ENCODE measurements around the gene SLC44A3. TPM values are rescaled to one million over a fixed set of nuclear protein-coding genes. Genes with fewer than 3 reads are reported as not detected.

The SLC44A3 gene
- total and polyA plus RNA-seq, 5 donors from 2014 or later: not detected

GRCh38 chr1:94912263-94913184 lies 92.4 kb downstream of the SLC44A3 start:
- DNase-seq (no peak), ATAC-seq (ENCODE audit: low read depth in 2 of 2) (no peak)
- H3K4me1 Mint-ChIP-seq: no peaks in the 10 kb centered on the region
- Histone ChIP-seq H3K4me3 (ENCODE audit: low read depth, low read length) (no peak overlapping the region), H3K4me1 (ENCODE audit: control insufficient read depth, insufficient read depth, low read length, poor library complexity, severe bottlenecking) (no peaks in the 10 kb centered on the region), H3K27me3 (ENCODE audit: control insufficient read depth, insufficient read depth, low read length) (no peaks in the 10 kb centered on the region), H3K9me3 (ENCODE audit: control insufficient read depth in 2 of 2, low read length in 2 of 2) (no peaks in the 10 kb centered on the region), H3K27ac (ENCODE audit: insufficient read depth, low read length, poor library complexity, severe bottlenecking) (no peak overlapping the region), H3K36me3 (ENCODE audit: control insufficient read depth, insufficient read depth, low read length) (no peaks in the 10 kb centered on the region)
- H3K4me3 Mint-ChIP-seq: no peak overlapping the region
- H3K27me3 Mint-ChIP-seq: peaks cover 24% of the 10 kb centered on the region
- peaks cover 0 to 5% (median 0%) of the 10 kb centered on the region in 7 donors for H3K9me3 Mint-ChIP-seq
- no peak overlapping the region for H3K27ac Mint-ChIP-seq
- H3K36me3 Mint-ChIP-seq: peaks cover 5% of the 10 kb centered on the region

GRCh38 chr1:94917251-94917650 lies 97.1 kb downstream of the SLC44A3 start:
- H3K27ac Mint-ChIP-seq: no peak overlapping the region
- no peaks in the 10 kb centered on the region for H3K27me3 ChIP-seq (ENCODE audit: control insufficient read depth, insufficient read depth, low read length)
- no peaks in the 10 kb centered on the region for H3K36me3 ChIP-seq (ENCODE audit: control insufficient read depth, insufficient read depth, low read length)
- ATAC-seq (ENCODE audit: low read depth in 2 of 2) (no peak), DNase-seq (no peak)
- peaks cover 5% of the 10 kb centered on the region for H3K36me3 Mint-ChIP-seq
- no peak overlapping the region for H3K4me3 ChIP-seq (ENCODE audit: low read depth, low read length)
- no peak overlapping the region for H3K4me3 Mint-ChIP-seq
- no peak overlapping the region for H3K27ac ChIP-seq (ENCODE audit: insufficient read depth, low read length, poor library complexity, severe bottlenecking)
- no peaks in the 10 kb centered on the region for H3K4me1 Mint-ChIP-seq
- H3K9me3 ChIP-seq (ENCODE audit: control insufficient read depth in 2 of 2, low read length in 2 of 2): no peaks in the 10 kb centered on the region
- H3K27me3 Mint-ChIP-seq: peaks cover 27% of the 10 kb centered on the region
- H3K9me3 Mint-ChIP-seq: no peaks in the 10 kb centered on the region
- no peaks in the 10 kb centered on the region for H3K4me1 ChIP-seq (ENCODE audit: control insufficient read depth, insufficient read depth, low read length, poor library complexity, severe bottlenecking)

- Histone ChIP-seq H3K27me3 (ENCODE audit: control insufficient read depth, insufficient read depth, low read length) (peaks cover 4% of the 10 kb centered on the region), H3K27ac (ENCODE audit: insufficient read depth, low read length, poor library complexity, severe bottlenecking) (no peak overlapping the region), H3K36me3 (ENCODE audit: control insufficient read depth, insufficient read depth, low read length) (no peaks in the 10 kb centered on the region), H3K4me1 (ENCODE audit: control insufficient read depth, insufficient read depth, low read length, poor library complexity, severe bottlenecking) (no peaks in the 10 kb centered on the region), H3K4me3 (ENCODE audit: low read depth, low read length) (no peak overlapping the region), H3K9me3 (ENCODE audit: control insufficient read depth in 2 of 2, low read length in 2 of 2) (no peaks in the 10 kb centered on the region)
- Mint-ChIP-seq H3K4me3 (no peak overlapping the region), H3K36me3 (peaks cover 5% of the 10 kb centered on the region), H3K9me3 (peaks cover 0 to 3% (median 0%) of the 10 kb centered on the region in 7 donors), H3K27ac (no peak overlapping the region), H3K4me1 (peaks cover 0 to 4% (median 0%) of the 10 kb centered on the region in 4 donors), H3K27me3 (peaks cover 36% of the 10 kb centered on the region)
- DNase-seq (no peak), ATAC-seq (ENCODE audit: low read depth in 2 of 2) (no peak)
These were observed 99.3 kb downstream of the SLC44A3 start for GRCh38 chr1:94919241-94920030.

- Mint-ChIP-seq H3K27ac (no peak overlapping the region), H3K4me1 (peaks cover 0 to 4% (median 1%) of the 10 kb centered on the region in 4 donors), H3K4me3 (no peak overlapping the region), H3K27me3 (peaks cover 42% of the 10 kb centered on the region), H3K9me3 (peaks cover 0 to 3% (median 0%) of the 10 kb centered on the region in 7 donors), H3K36me3 (peaks cover 5% of the 10 kb centered on the region)
- peaks cover 7% of the 10 kb centered on the region for H3K27me3 ChIP-seq (ENCODE audit: control insufficient read depth, insufficient read depth, low read length)
- H3K9me3 ChIP-seq (ENCODE audit: control insufficient read depth in 2 of 2, low read length in 2 of 2): no peaks in the 10 kb centered on the region
- no peaks in the 10 kb centered on the region for H3K4me1 ChIP-seq (ENCODE audit: control insufficient read depth, insufficient read depth, low read length, poor library complexity, severe bottlenecking)
- DNase-seq (no peak), ATAC-seq (ENCODE audit: low read depth in 2 of 2) (no peak)
- H3K36me3 ChIP-seq (ENCODE audit: control insufficient read depth, insufficient read depth, low read length): no peaks in the 10 kb centered on the region
- H3K4me3 ChIP-seq (ENCODE audit: low read depth, low read length): no peak overlapping the region
- H3K27ac ChIP-seq (ENCODE audit: insufficient read depth, low read length, poor library complexity, severe bottlenecking): no peak overlapping the region
These were observed 99.9 kb downstream of the SLC44A3 start for GRCh38 chr1:94920061-94920460.

GRCh38 chr1:94921977-94922376 lies 101.8 kb downstream of the SLC44A3 start:
- Histone ChIP-seq H3K36me3 (ENCODE audit: control insufficient read depth, insufficient read depth, low read length) (no peaks in the 10 kb centered on the region), H3K4me3 (ENCODE audit: low read depth, low read length) (no peak overlapping the region), H3K4me1 (ENCODE audit: control insufficient read depth, insufficient read depth, low read length, poor library complexity, severe bottlenecking) (peaks cover 10% of the 10 kb centered on the region), H3K27me3 (ENCODE audit: control insufficient read depth, insufficient read depth, low read length) (peaks cover 17% of the 10 kb centered on the region), H3K9me3 (ENCODE audit: control insufficient read depth in 2 of 2, low read length in 2 of 2) (no peaks in the 10 kb centered on the region), H3K27ac (ENCODE audit: insufficient read depth, low read length, poor library complexity, severe bottlenecking) (no peak overlapping the region)
- H3K27ac Mint-ChIP-seq: no peak overlapping the region
- no peak for DNase-seq
- H3K4me3 Mint-ChIP-seq: peak overlapping the region in 1 of 4 donors; percentile 68
- peaks cover 49% of the 10 kb centered on the region for H3K27me3 Mint-ChIP-seq
- peaks cover 0 to 13% (median 8%) of the 10 kb centered on the region in 4 donors for H3K4me1 Mint-ChIP-seq
- H3K9me3 Mint-ChIP-seq: peaks cover 0 to 3% (median 0%) of the 10 kb centered on the region in 7 donors
- no peaks in the 10 kb centered on the region for H3K36me3 Mint-ChIP-seq
- no peak for ATAC-seq (ENCODE audit: low read depth in 2 of 2)

- Histone ChIP-seq H3K4me3 (ENCODE audit: low read depth, low read length) (no peak overlapping the region), H3K9me3 (ENCODE audit: control insufficient read depth in 2 of 2, low read length in 2 of 2) (no peaks in the 10 kb centered on the region), H3K27me3 (ENCODE audit: control insufficient read depth, insufficient read depth, low read length) (peaks cover 20% of the 10 kb centered on the region), H3K27ac (ENCODE audit: insufficient read depth, low read length, poor library complexity, severe bottlenecking) (no peak overlapping the region), H3K36me3 (ENCODE audit: control insufficient read depth, insufficient read depth, low read length) (no peaks in the 10 kb centered on the region), H3K4me1 (ENCODE audit: control insufficient read depth, insufficient read depth, low read length, poor library complexity, severe bottlenecking) (peaks cover 13% of the 10 kb centered on the region)
- Mint-ChIP-seq H3K27ac (no peak overlapping the region), H3K27me3 (peaks cover 55% of the 10 kb centered on the region), H3K36me3 (no peaks in the 10 kb centered on the region), H3K9me3 (peaks cover 0 to 4% (median 0%) of the 10 kb centered on the region in 7 donors), H3K4me1 (peaks cover 0 to 18% (median 11%) of the 10 kb centered on the region in 4 donors), H3K4me3 (no peak overlapping the region)
- DNase-seq (no peak), ATAC-seq (ENCODE audit: low read depth in 2 of 2) (no peak)
These were observed 102.7 kb downstream of the SLC44A3 start for GRCh38 chr1:94922761-94923331.

- Histone ChIP-seq H3K36me3 (ENCODE audit: control insufficient read depth, insufficient read depth, low read length) (no peaks in the 10 kb centered on the region), H3K4me1 (ENCODE audit: control insufficient read depth, insufficient read depth, low read length, poor library complexity, severe bottlenecking) (peaks cover 13% of the 10 kb centered on the region), H3K27me3 (ENCODE audit: control insufficient read depth, insufficient read depth, low read length) (peaks cover 24% of the 10 kb centered on the region), H3K4me3 (ENCODE audit: low read depth, low read length) (no peak overlapping the region), H3K27ac (ENCODE audit: insufficient read depth, low read length, poor library complexity, severe bottlenecking) (no peak overlapping the region), H3K9me3 (ENCODE audit: control insufficient read depth in 2 of 2, low read length in 2 of 2) (no peaks in the 10 kb centered on the region)
- Mint-ChIP-seq H3K27me3 (peaks cover 77% of the 10 kb centered on the region), H3K9me3 (peaks cover 0 to 4% (median 0%) of the 10 kb centered on the region in 7 donors), H3K4me3 (peak overlapping the region in 3 of 4 donors; percentile 36 to 59 (median 44)), H3K4me1 (peaks cover 0 to 22% (median 12%) of the 10 kb centered on the region in 4 donors), H3K36me3 (no peaks in the 10 kb centered on the region), H3K27ac (no peak overlapping the region)
- ATAC-seq (ENCODE audit: low read depth in 2 of 2) (no peak), DNase-seq (no peak)
These were observed 104.8 kb downstream of the SLC44A3 start for GRCh38 chr1:94925004-94925403.

Data from CD4-positive, CD25-positive, alpha-beta regulatory T cell (primary cell).